Right renal cortex interstitium (tissue), 3 donors: ENCODE measurements around the gene SLC35F4. TPM values are rescaled to one million over a fixed set of nuclear protein-coding genes. Genes with fewer than 3 reads are reported as not detected.
"Not testable (repeated sequence)": the region's sequence is repeated elsewhere in the genome, so short reads cannot be mapped to it uniquely, and the experiment has no call there.

Experiments
- DNase-seq, 3 donors: peaks; one replicate each; pipeline ENCODE4 v3.0.0-alpha.2; 2013; ENCODE audit warnings: low read depth in 3 of 3, low spot score in 2 of 3
- polyA plus RNA-seq, 3 donors: library from polyadenylated mRNA; unstranded; fragments of 120-200 nt; gene quantifications; one replicate each; pipeline ENCODE4 v1.2.1, GENCODE V29; 2013; ENCODE audit not compliant: insufficient read length in 3 of 3

SLC35F4 gene
- polyA plus RNA-seq, 3 donors, result 2.1 to 3.5 (median 3.1) TPM

GRCh38 chr14:57735276-57735675 lies 130.6 kb downstream of the SLC35F4 start:
- DNase-seq, result no peak

DNA sequence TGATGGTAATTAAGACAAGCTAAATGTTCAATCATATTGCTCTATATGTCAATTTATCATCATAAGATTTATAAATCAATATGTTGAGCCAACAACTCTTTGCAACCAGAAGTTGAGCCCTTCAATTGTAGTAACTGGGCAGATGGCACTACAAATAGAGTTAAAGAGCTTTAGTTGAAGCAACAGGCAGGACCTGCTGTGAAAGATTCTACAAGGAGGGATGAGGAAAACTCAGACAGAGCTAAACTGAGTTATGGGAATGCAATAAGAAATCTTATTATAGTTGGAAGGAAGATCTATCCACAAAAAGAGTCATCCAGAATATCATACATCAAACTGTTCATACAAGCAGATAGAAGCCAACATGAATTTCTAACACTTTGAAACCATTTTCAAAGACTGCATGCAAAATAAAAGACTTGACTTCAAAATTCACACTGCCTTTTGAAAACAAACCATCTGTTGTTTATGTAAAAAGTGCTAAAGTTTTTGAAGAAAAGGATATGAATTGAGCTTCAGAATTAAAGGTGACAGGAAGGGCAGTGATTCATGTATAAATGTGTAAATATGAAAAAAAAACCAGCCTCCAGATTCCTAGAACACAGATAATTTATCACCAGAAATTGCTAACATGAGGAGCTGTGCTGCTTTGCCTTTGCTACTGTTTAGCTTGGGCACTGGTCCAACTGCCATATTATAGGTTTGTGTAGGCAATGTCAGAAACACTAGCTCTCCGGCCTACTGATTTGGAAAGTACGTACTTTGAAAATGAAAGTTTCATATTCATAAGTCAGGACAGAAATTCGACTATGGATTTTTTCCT lies 133.2 kb downstream of the SLC35F4 start:
- peak in 1 of 3 donors; percentile 45 for DNase-seq

DNA sequence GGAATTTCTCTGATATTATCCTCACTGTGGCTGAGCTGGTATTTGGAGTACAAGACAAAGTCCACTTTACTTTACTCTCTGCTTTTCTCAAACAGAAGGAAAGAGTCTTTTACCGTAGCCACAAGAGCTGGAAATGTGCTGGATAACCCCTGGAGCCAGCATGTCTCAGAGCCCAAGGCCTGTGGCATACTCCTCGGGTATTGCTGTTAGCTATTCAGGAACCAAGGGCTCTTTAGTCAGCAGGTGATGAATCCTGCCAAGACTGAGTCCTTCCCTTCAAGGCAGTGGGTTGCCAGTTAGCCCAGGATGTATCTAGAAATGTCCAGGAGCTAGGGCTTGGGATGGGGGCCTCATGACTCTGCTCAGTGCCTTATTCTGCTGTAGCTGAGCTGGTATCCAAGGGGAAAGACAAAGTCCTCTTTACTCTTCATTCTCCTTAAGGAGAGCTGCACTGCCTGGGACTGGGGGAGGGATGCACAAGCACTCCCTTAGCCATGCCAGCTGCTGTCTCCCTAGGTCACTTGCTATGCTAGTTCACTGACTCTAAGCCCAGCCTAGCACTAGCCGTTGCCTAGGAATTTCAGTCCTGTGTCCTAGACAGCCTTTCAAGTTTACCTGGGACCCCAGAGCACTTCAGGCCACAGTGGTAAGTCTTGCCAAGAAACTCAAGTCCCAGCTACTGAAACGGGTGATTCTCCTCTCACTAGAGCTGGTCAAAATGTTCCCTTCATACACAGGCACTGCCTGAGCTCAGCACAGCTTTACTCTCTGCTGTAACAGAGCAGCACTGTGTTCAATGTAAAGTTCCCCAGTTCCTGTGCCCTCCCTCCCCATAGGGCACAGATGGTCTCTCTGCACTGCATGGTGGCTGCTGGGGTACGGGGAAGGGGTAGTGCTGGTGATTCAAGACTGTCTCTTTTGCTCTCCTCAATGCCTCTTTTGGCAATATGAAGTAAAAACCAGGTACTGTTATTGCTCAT lies 136.4 kb downstream of the SLC35F4 start:
- DNase-seq, result no peak

DNA sequence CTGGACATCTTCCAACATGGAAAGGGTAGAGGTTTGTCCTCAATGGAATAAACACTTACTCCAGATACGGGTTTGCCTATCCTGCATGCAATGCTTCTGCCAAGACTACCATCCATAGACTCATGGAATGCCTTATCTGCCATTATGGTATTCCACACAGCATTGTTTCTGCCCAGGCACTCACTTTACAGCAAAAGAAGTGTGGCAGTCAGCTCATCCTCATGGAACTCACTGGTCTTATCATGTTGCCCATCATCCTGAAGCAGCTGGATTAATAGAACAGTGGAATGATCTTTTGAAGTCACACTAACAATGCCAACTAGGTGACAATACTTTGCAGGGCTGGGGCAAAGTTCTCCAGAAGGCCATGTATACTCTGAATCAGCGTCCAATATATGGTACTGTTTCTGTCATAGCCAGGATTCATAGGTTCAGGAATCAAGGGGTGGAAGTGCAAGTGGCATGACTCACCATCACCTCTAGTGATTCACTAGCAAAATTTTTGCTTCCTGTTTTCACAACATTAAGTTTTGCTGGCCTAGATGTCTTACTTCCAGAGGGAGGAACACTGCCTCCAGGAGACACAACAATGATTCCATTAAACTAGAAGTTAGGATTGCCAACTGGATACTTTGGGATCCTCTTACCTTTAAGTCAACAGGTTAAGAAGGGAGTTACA lies 140.4 kb downstream of the SLC35F4 start:
- no peak for DNase-seq

GRCh38 chr14:57722141-57722540 lies 143.8 kb downstream of the SLC35F4 start:
- not testable (repeated sequence) for DNase-seq

DNA sequence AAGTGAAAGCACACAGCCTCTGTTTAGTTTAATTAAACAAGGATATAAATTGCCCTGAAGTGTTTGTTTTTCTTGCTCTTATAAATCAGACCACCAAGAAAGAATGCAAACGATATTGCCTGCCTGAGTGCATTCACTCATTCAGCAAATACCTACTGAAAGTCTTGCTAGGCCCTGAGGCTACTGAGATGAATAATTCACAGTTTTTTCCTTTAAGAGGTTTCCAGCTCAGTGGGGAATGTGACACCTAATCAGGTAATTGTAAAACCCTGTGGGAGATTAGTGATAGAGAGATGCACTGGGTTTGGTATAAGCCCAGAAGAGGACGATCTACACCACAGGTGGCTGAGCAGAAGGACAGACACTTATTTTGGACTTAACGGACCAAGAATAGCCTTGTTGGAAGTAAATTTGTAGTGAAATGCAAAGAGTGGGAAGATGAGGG lies 151.4 kb downstream of the SLC35F4 start:
- peak; percentile 31 to 69 (median 51) for DNase-seq

GRCh38 chr14:57712698-57713097 lies 153.2 kb downstream of the SLC35F4 start:
- no peak for DNase-seq

GRCh38 chr14:57712102-57712501 lies 153.8 kb downstream of the SLC35F4 start:
- no peak for DNase-seq

DNA sequence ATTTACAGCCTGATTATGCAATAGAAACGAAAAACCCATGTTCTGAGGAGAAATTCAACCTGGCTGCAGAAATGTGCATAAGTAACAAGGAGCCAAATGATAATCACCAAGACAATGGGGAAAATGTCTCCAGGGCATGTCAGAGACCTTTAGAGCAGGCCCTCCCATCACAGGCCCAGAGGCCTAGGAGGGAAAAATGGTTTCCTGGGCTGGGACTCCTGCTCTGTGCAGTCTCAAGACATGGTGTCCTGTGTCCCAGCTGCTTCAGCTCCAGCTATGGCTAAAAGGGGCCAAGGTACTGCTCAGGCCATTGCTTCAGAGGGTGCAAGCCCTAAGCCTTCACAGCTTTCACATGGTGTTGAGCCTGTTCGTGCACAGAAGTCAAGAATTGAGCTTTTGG lies 156.0 kb downstream of the SLC35F4 start:
- no peak for DNase-seq

GRCh38 chr14:57709086-57709485 lies 156.8 kb downstream of the SLC35F4 start:
- not testable (repeated sequence) for DNase-seq

GRCh38 chr14:57707219-57707618 lies 158.7 kb downstream of the SLC35F4 start:
- DNase-seq, result no peak

DNA sequence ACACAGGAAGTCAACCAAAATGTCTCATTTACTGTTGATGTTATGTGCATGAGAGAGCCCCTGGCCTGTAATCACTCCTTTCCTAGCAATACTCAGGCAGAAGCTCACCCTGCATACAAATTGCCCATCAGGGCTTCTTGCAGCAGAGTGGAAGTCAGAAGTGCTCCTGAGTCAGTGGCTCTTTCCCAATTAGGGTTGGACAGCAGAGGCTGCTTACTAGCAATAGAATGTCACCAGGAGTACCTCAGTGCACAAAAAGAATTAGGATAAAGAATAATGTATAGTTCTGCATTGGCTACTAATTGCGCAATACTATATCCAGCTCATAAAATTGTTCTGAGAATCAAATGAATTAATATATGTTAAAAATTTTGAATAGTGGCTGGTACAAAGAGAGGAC lies 161.1 kb downstream of the SLC35F4 start:
- no peak for DNase-seq

- DNase-seq, result no peak
These were observed 165.9 kb downstream of the SLC35F4 start for GRCh38 chr14:57699947-57700346.

- DNase-seq, result no peak
These were observed 173.2 kb downstream of the SLC35F4 start for GRCh38 chr14:57692671-57693070.

- DNase-seq, result no peak
These were observed 178.5 kb downstream of the SLC35F4 start for GRCh38 chr14:57687416-57687815.

GRCh38 chr14:57686304-57686703 lies 179.6 kb downstream of the SLC35F4 start:
- no peak for DNase-seq

DNA sequence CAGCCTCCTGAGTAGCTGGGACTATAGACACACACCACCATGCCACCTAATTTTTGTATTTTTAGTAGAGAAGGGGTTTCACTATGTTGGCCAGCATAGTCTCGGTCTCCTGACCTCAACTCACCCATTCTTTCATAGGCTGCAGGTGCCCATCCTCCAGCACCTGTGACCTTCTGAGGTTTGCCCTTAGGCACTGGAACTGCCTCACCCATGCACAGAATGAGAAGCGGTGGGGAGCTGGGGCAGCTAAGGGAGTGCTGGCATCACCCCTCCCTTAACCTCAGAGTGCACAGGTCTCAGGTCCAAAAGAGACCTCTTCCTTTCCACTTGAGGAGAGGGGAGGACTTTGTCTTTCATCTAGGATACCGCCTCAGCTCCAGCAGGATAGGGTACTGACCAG lies 194.9 kb downstream of the SLC35F4 start:
- no peak for DNase-seq

DNA sequence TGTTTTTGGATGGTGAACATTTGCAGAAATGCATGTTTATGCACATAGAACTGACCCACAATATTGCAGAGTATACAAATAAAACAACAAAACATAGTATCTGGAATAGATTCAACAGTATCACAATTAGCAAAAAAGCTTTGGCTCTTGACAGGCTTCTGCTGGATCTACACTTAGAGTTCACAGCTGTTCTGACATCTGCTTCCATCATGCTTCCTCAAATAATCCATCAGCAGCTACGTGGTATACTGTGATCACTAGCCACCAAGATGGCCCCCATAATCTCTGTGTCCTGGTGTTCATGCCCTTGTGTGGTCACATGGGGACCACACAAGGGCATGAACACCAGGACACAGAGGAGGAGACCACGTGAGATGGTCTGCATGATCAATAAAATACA lies 205.7 kb downstream of the SLC35F4 start:
- DNase-seq, result no peak

DNA sequence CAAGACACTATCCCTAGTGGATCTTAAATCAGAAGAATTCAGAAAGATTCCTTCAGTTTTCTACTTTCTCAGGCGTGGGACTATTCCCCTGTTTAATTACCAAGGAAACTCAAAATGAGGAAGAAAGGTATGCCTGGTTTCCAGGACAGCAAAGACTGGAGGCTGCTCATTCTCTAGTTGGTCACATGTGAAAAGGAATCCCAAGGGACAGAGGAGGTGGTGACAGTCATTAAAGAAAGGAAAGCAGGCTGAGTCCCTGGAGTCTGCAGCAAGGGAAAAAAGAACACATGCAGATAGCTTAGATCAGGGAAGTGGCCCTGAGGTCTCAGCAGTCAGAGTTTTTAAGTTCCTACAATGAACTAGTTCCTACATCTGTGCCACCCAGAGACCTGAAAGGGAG lies 206.8 kb downstream of the SLC35F4 start:
- DNase-seq, result no peak

DNA sequence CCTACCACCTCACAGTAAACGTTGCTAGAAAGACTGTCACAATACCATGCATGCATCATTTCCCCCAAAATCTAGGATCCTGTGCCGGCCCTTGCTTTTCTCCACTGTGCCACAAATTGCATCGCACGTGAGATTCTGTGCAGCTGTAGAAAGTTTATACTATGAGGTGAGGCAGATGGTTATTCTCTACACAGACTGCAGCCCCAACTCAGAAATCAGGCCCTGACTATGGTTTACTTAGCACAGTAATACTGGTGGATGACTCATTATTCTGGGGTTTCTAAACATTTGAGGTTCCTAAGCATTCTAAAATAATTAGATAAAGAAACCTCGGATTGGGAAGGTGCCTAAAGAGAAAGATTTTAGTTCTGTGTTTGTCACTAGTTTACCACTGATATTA lies 208.4 kb downstream of the SLC35F4 start:
- DNase-seq, result no peak

DNA sequence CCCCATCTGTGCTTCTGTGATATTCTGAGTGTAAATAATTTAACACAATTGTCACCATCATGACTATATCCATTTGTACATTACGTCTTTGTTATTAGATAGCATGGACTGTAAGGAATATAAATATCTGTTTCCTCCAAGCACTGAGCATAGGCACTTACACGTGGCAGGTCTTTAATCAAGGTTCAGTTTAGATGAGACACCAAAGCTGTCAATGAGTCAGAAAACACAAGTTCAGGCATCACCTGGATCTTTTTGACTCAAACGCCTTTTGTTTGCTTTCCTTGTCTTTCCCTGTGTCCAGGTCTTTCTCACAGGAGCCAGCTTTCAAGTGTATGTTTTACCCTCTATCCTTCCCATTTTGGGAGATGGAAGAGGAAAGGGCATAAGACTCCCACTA lies 209.0 kb downstream of the SLC35F4 start:
- DNase-seq, result no peak
